ENCODE measurements around the gene RANBP10. TPM values are rescaled to one million over a fixed set of nuclear protein-coding genes. Genes with fewer than 3 reads are reported as not detected.
"Not testable (repeated sequence)": the region's sequence is repeated elsewhere in the genome, so short reads cannot be mapped to it uniquely, and the experiment has no call there.

The RANBP10 gene
- total RNA-seq, 1 experiment from 2014 or later, result 17.2 TPM

DNA sequence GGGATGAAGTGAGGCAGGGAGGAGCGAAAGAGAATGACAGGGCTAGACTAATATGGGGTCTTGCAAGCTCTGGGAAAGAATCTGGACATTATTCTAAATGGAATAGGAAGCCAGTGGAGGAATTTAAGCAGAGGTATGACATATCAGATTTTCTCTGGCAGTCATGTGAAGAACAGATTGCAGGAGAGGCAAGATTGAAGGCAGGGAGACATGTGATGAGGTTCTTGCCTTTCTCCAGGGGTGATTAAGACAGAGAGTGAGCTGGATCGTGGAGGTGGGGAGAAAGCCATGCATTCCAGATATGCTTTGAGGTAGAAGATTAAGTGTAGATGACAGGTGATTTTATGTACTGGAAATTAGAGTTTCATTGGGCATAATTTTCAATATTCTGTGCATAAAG, 31.5 kb upstream of the RANBP10 start:
- no peak for DNase-seq (ENCODE audit: unreplicated experiment)
- TF ChIP-seq, protein P1, sequence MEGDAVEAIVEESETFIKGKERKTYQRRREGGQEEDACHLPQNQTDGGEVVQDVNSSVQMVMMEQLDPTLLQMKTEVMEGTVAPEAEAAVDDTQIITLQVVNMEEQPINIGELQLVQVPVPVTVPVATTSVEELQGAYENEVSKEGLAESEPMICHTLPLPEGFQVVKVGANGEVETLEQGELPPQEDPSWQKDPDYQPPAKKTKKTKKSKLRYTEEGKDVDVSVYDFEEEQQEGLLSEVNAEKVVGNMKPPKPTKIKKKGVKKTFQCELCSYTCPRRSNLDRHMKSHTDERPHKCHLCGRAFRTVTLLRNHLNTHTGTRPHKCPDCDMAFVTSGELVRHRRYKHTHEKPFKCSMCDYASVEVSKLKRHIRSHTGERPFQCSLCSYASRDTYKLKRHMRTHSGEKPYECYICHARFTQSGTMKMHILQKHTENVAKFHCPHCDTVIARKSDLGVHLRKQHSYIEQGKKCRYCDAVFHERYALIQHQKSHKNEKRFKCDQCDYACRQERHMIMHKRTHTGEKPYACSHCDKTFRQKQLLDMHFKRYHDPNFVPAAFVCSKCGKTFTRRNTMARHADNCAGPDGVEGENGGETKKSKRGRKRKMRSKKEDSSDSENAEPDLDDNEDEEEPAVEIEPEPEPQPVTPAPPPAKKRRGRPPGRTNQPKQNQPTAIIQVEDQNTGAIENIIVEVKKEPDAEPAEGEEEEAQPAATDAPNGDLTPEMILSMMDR (IDR thresholded peaks at IDR 0.05; ENCODE audit: unreplicated experiment), result no peak
- Mint-ChIP-seq H3K27me3 (ENCODE audit: insufficient read depth, unreplicated experiment) (no peaks in the 10 kb centered on the region), H3K27ac (ENCODE audit: low read depth, unreplicated experiment) (no peak overlapping the region), H3K4me3 (ENCODE audit: unreplicated experiment) (no peak overlapping the region), H3K36me3 (ENCODE audit: insufficient read depth, unreplicated experiment) (peaks cover 3% of the 10 kb centered on the region), H3K9me3 (ENCODE audit: unreplicated experiment) (no peaks in the 10 kb centered on the region), H3K4me1 (ENCODE audit: insufficient read depth, unreplicated experiment) (peaks cover 4% of the 10 kb centered on the region)
- POLR2A ChIA-PET, result no interaction called here
- CTCF ChIA-PET, result interaction anchor here (1.2 kb wide), 1 partner anchor 91 kb away, joined by 4 read pairs; no protein-coding TSS in a partner anchor
- intact Hi-C loops (cut with micrococcal nuclease), result no loop called here
- no TSS peak for BruUV-seq (replicated peaks)

DNA sequence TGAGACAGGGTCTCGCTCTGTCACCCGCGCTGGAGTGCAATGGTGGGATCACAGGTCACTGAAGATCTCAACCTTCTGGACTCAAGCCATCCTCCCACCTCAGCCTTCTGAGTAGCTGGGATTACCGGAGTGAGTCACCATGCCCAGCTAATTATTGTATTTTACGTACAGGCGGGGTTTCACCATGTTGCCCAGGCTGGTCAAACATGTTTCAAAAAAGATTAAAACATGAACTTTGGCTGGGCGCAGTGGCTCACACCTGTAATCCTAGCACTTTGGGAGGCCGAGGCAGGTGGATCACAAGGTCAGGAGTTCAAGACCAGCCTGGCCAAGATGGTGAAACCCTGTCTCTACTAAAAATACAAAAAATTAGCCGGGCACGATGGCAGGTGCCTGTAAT, 30.8 kb upstream of the RANBP10 start:
- H3K4me3 Mint-ChIP-seq (ENCODE audit: unreplicated experiment); H3K4me1 Mint-ChIP-seq (ENCODE audit: insufficient read depth, unreplicated experiment); H3K36me3 Mint-ChIP-seq (ENCODE audit: insufficient read depth, unreplicated experiment); POLR2A ChIA-PET; H3K27ac Mint-ChIP-seq (ENCODE audit: low read depth, unreplicated experiment); intact Hi-C loops (cut with micrococcal nuclease); DNase-seq (ENCODE audit: unreplicated experiment); H3K27me3 Mint-ChIP-seq (ENCODE audit: insufficient read depth, unreplicated experiment); H3K9me3 Mint-ChIP-seq (ENCODE audit: unreplicated experiment); BruUV-seq (replicated peaks): not testable (repeated sequence)
- CTCF ChIA-PET, result interaction anchor here (0.6 to 1.2 kb wide), 2 partner anchors 16 to 92 kb away, joined by 3 to 4 read pairs; no protein-coding TSS in a partner anchor

DNA sequence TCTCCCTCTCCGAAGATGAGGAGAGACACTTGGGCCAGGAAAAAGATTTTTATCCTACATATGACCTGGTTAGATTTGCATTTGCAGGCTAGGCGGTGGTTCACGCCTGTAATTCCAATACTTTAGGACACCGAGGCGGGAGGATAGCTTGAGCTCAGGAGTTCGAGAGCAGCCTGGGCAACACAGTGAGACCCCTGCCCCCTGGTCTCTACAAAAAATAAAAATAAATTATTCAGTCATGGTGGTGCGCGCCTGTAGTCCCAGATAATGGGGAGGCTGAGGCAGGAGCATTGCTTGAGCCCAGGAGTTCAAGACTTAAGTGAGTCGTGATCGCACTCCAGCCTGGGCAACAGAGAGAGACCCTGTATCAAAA, 27.9 kb upstream of the RANBP10 start:
- ChIA-PET CTCF (interaction anchor here (2.3 to 2.5 kb wide), 2 partner anchors 10 to 18 kb away, joined by 12 to 20 read pairs; no protein-coding TSS in a partner anchor), POLR2A (interaction anchor here (0.8 to 1.9 kb wide), 10 partner anchors 11 to 115 kb away, joined by 3 to 19 read pairs (median 8); partner anchors contain the start of genes GFOD2, NUTF2, PSKH1 and RANBP10)
- H3K4me3 Mint-ChIP-seq (ENCODE audit: unreplicated experiment), result peak overlapping the region; percentile 93
- DNase-seq (ENCODE audit: unreplicated experiment), result no peak
- H3K4me1 Mint-ChIP-seq (ENCODE audit: insufficient read depth, unreplicated experiment), result peaks cover 9% of the 10 kb centered on the region
- intact Hi-C loops (cut with micrococcal nuclease), result loop anchor here (5.0 kb wide), 1 partner anchor 93 kb away; no protein-coding TSS in a partner anchor
- TF ChIP-seq, protein P1 (IDR thresholded peaks at IDR 0.05; ENCODE audit: unreplicated experiment), result no peak
- no TSS peak for BruUV-seq (replicated peaks)
- no peak overlapping the region for H3K27ac Mint-ChIP-seq (ENCODE audit: low read depth, unreplicated experiment)
- peaks cover 10% of the 10 kb centered on the region for H3K36me3 Mint-ChIP-seq (ENCODE audit: insufficient read depth, unreplicated experiment)
- no peaks in the 10 kb centered on the region for H3K9me3 Mint-ChIP-seq (ENCODE audit: unreplicated experiment)
- H3K27me3 Mint-ChIP-seq (ENCODE audit: insufficient read depth, unreplicated experiment), result no peaks in the 10 kb centered on the region

DNA sequence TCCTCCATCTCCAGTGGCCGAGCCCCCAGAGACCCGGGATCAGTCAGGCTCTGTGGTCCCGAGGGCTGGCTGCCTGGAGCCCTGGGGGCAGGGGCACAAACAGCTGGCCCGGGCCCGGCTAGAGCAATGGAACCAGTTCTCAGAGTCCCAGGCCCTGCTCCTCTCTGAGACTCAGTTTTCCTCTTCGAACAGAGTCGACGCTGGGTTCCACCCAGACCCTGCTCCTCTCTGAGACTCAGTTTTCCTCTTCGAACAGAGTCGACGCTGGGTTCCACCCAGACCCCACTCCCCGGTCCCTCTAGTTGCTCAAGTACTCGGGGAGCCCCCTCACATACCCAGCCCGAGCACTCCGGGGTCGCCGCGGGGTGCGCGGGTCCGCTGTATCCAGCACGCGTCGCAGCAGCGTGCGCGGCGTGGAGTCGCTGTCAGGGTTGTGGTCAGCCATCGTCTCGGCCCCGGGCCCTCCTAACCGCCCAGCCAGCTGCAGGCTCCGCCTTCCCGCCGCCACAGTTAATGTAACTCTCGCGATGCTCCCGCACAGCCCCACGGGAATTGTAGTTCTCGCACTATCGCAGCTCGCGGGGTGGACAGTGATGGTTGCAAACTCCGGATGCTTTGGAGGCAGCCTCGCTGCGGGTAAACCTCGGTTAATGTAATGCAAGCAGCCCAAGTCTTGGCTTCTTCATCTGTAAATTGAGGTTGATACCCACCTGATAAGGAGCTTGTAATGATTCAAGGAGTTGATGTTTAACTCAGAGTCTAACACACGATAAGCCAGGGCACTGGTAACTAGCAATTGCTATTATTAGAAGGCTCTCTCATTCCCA, 27.3 kb upstream of the RANBP10 start:
- peaks cover 10% of the 10 kb centered on the region for H3K36me3 Mint-ChIP-seq (ENCODE audit: insufficient read depth, unreplicated experiment)
- TF ChIP-seq, protein P1 (IDR thresholded peaks at IDR 0.05; ENCODE audit: unreplicated experiment), result no peak
- CTCF ChIA-PET, result interaction anchor here (0.5 to 2.5 kb wide), 11 partner anchors 8 to 282 kb away, joined by 3 to 20 read pairs (median 3); partner anchors contain the start of gene TSNAXIP1
- peak; percentile 87 for DNase-seq (ENCODE audit: unreplicated experiment)
- peaks cover 9% of the 10 kb centered on the region for H3K4me1 Mint-ChIP-seq (ENCODE audit: insufficient read depth, unreplicated experiment)
- POLR2A ChIA-PET, result interaction anchor here (0.7 to 1.9 kb wide), 13 partner anchors 12 to 258 kb away, joined by 3 to 19 read pairs (median 6); partner anchors contain the start of genes GFOD2, NUTF2, PSKH1 and RANBP10
- intact Hi-C loops (cut with micrococcal nuclease), result loop anchor here (5.0 kb wide), 1 partner anchor 94 kb away; no protein-coding TSS in a partner anchor
- H3K4me3 Mint-ChIP-seq (ENCODE audit: unreplicated experiment), result peak overlapping the region; percentile 93
- no peaks in the 10 kb centered on the region for H3K27me3 Mint-ChIP-seq (ENCODE audit: insufficient read depth, unreplicated experiment)
- peak overlapping the region; percentile 91 for H3K27ac Mint-ChIP-seq (ENCODE audit: low read depth, unreplicated experiment)
- H3K9me3 Mint-ChIP-seq (ENCODE audit: unreplicated experiment), result no peaks in the 10 kb centered on the region
- TSS peak; percentile 75 for BruUV-seq (replicated peaks)

Measured in MCF 10A (cell line).